Measurements from ENCODE around the gene RASAL2. TPM values are rescaled to one million over a fixed set of nuclear protein-coding genes. Genes with fewer than 3 reads are reported as not detected.

The RASAL2 gene
- total and polyA plus RNA-seq, 4 experiments from 2014 or later: 0.28 to 0.32 TPM; not detected in 2

DNA sequence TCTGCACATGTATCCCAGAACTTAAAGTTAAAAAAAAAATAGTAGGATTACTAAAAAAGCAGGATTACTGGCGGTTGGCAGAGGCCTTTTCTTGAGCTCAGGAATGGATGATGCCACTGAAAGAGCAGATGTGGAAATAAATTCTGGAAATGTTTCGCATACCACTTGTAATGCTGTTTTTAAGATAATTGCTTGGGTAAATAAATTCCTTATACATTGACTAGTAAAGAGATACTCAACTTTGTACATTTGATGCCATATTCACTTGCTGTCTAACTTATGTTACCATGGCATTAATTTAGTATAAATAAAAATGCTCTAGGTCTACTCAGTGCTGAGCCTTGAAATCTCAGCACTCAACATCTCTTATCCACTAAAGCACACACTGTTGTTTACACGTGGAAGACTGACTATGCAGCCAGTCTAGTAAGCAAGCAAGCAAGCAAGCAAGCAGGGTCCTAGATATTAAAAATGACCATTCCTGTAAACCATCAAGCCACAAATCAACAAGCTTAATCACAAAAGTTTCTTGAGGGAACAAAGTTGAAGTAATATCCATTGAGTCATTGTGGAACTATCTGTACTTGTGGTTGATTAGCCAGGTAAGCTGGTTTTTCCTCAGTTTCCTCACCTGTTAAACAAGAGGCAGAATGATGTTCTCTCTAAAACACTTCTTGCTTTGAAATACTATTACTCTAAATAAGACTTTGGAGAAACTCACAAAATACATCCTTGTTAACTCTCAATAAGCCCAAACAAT lies 1.7 kb upstream of the RASAL2 start:
- Mint-ChIP-seq H3K4me1 (peaks cover 5 to 13% (median 11%) of the 10 kb centered on the region in 4 donors), H3K36me3 (no peaks in the 10 kb centered on the region), H3K4me3 (peak overlapping the region in 5 of 8 donors; percentile 43 to 68 (median 63)), H3K9me3 (peaks cover 7 to 48% (median 16%) of the 10 kb centered on the region in 8 donors), H3K27ac (no peak overlapping the region), H3K27me3 (peaks cover 37 to 48% of the 10 kb centered on the region in 2 donors)
- no peak for DNase-seq
- Histone ChIP-seq H3K27me3 (ENCODE audit: insufficient read depth, low read length) (peaks cover 22% of the 10 kb centered on the region), H3K27ac (ENCODE audit: low read depth, low read length) (no peak overlapping the region), H3K4me1 (ENCODE audit: insufficient read depth, low read length) (peaks cover 5% of the 10 kb centered on the region), H3K9me3 (ENCODE audit: control insufficient read depth in 1 of 2, low read length in 2 of 2) (no peaks in the 10 kb centered on the region), H3K36me3 (ENCODE audit: insufficient read depth, low read length) (no peaks in the 10 kb centered on the region), H3K4me3 (ENCODE audit: low read length in 2 of 2) (no peak overlapping the region)
- CTCF ChIA-PET (ENCODE audit: partially characterized antibody): no interaction called here
- intact Hi-C loops (cut with micrococcal nuclease): no loop called here
- POLR2A ChIA-PET (ENCODE audit: partially characterized antibody): no interaction called here

DNA sequence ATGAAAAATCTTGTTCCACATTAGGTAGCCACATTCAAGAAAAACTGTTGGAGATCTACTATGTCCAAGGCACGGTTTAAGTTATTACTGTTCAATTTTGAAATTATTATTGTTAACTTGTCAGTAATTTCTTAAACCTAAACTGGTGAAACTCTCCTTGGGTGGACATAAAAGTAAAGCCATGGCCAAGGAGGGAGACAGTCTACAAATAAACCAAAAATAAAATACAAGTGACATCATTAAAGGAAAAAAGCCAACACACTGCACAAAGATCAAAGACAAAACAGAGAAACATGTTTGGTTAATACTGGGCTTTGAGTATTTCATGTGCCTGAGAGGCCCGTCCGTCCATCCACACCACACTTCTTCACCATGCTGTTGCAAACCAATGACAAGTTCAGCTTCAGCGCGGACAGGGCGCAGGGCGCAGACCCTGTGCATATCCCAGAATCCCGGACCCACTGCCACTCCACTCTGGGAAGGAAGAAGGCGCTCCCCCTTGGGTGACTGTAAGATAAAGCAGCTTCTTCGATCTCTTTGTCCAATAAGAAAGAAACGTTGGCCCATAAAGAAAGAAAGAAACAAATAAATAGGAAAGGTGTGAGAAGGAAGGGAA lies 918 bp upstream of the RASAL2 start:
- intact Hi-C loops (cut with micrococcal nuclease): no loop called here
- no peak overlapping the region for H3K4me3 ChIP-seq (ENCODE audit: low read length in 2 of 2)
- H3K9me3 Mint-ChIP-seq: peaks cover 7 to 47% (median 15%) of the 10 kb centered on the region in 8 donors

DNA sequence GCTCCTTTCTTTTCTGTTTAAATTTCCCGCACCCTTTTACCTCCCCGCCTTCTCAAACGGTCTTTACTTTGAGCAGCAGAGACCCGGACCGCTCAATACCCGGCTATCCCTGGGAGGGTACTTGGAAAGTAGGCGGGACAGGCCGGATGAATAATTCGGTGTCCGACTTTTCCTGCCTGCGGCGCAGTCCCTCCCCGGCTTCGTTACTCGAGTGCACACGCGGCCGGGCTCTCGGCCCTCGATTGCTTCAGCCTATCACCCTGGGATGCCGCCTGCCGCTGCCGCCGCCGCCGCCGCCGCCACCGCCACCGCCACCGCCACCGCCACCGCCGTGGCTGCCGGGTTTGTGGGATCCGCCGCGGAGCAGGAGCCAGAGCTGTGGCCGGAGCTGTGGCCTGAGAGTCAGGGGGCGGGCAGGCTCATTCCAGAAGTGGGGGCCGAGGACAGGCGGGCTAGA lies 382 bp upstream of the RASAL2 start:
- Mint-ChIP-seq H3K4me1 (peaks cover 5 to 13% (median 11%) of the 10 kb centered on the region in 4 donors), H3K36me3 (no peaks in the 10 kb centered on the region), H3K9me3 (peaks cover 7 to 41% (median 15%) of the 10 kb centered on the region in 8 donors), H3K27me3 (peaks cover 37 to 52% of the 10 kb centered on the region in 2 donors), H3K4me3 (peak overlapping the region; percentile 1 to 77 (median 65)), H3K27ac (no peak overlapping the region)
- no peaks in the 10 kb centered on the region for H3K36me3 ChIP-seq (ENCODE audit: insufficient read depth, low read length)
- POLR2A ChIA-PET (ENCODE audit: partially characterized antibody): interaction anchor here (1.1 kb wide), 1 partner anchor 8 kb away, joined by 3 read pairs; no protein-coding TSS in a partner anchor
- DNase-seq: peak in 3 of 5 donors; percentile 4 to 23 (median 6)
- no peak overlapping the region for H3K4me3 ChIP-seq (ENCODE audit: low read length in 2 of 2)
- intact Hi-C loops (cut with micrococcal nuclease): no loop called here
- H3K4me1 ChIP-seq (ENCODE audit: insufficient read depth, low read length): peaks cover 5% of the 10 kb centered on the region
- H3K27me3 ChIP-seq (ENCODE audit: insufficient read depth, low read length): peaks cover 22% of the 10 kb centered on the region
- CTCF ChIA-PET (ENCODE audit: partially characterized antibody): no interaction called here
- H3K9me3 ChIP-seq (ENCODE audit: control insufficient read depth in 1 of 2, low read length in 2 of 2): no peaks in the 10 kb centered on the region
- H3K27ac ChIP-seq (ENCODE audit: low read depth, low read length): no peak overlapping the region

More for the DNA sequence above, 918 bp upstream of the RASAL2 start:
- POLR2A ChIA-PET (ENCODE audit: partially characterized antibody): no interaction called here
- H3K9me3 ChIP-seq (ENCODE audit: control insufficient read depth in 1 of 2, low read length in 2 of 2): no peaks in the 10 kb centered on the region
- H3K4me3 Mint-ChIP-seq: peak overlapping the region; percentile 1 to 77 (median 65)
- peaks cover 5 to 13% (median 11%) of the 10 kb centered on the region in 4 donors for H3K4me1 Mint-ChIP-seq
- H3K4me1 ChIP-seq (ENCODE audit: insufficient read depth, low read length): peaks cover 5% of the 10 kb centered on the region
- CTCF ChIA-PET (ENCODE audit: partially characterized antibody): no interaction called here
- H3K27me3 Mint-ChIP-seq: peaks cover 37 to 50% of the 10 kb centered on the region in 2 donors
- peaks cover 22% of the 10 kb centered on the region for H3K27me3 ChIP-seq (ENCODE audit: insufficient read depth, low read length)
- no peak overlapping the region for H3K27ac ChIP-seq (ENCODE audit: low read depth, low read length)
- no peaks in the 10 kb centered on the region for H3K36me3 Mint-ChIP-seq
- H3K36me3 ChIP-seq (ENCODE audit: insufficient read depth, low read length): no peaks in the 10 kb centered on the region
- DNase-seq: no peak
- no peak overlapping the region for H3K27ac Mint-ChIP-seq

DNA sequence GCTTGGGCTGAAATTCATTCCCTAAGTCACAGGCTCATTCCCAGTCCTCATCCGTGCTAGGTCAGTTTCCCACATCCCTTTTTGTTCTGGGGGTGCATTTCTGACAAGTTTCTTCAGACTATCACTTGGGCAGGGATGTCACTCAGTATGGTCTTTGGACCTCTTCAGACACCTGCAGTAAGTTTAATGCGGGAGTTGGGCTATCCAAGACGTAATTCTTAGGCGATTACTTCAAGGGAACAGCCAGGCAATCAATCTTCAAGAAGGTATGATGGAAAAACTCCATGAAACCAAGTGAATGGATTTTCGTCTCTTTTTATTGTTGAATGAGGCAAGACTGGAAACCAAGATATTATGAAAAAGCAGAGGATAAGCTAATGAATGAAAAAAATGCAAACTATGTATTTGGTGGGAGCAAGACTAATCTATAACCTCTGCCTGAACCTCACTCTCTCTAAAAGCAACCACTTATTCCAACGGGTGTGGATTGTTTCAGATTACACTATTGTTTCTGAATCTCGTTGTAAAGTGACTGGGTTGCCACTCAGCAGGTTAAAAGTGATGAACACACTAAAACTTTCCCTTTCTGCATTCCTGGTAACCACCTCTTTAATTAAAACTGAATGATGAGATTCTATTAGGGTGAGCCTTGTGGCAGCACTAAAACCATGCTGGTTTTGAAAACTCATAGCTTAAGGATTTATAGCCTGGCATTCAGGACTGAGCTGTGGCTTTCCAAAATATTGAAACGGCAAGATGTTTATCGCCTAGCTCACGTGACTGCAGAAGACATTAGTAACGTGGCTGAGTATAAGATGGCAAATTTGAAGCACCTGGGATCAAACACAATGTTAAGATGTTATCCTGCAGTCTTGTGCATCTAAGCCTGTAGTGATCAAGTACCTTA lies 1.1 kb downstream of the RASAL2 start:
- Mint-ChIP-seq H3K4me1 (peaks cover 5 to 13% (median 11%) of the 10 kb centered on the region in 4 donors), H3K27ac (no peak overlapping the region), H3K27me3 (peaks cover 37 to 51% of the 10 kb centered on the region in 2 donors), H3K4me3 (peak overlapping the region in 7 of 8 donors; percentile 1 to 62 (median 51)), H3K9me3 (peaks cover 4 to 34% (median 10%) of the 10 kb centered on the region in 8 donors), H3K36me3 (no peaks in the 10 kb centered on the region)
- no peaks in the 10 kb centered on the region for H3K9me3 ChIP-seq (ENCODE audit: control insufficient read depth in 1 of 2, low read length in 2 of 2)
- no peak overlapping the region for H3K4me3 ChIP-seq (ENCODE audit: low read length in 2 of 2)
- H3K27ac ChIP-seq (ENCODE audit: low read depth, low read length): no peak overlapping the region
- H3K36me3 ChIP-seq (ENCODE audit: insufficient read depth, low read length): no peaks in the 10 kb centered on the region
- intact Hi-C loops (cut with micrococcal nuclease): no loop called here
- ChIA-PET POLR2A (ENCODE audit: partially characterized antibody) (interaction anchor here (1.1 kb wide), 1 partner anchor 10 kb away, joined by 3 read pairs; no protein-coding TSS in a partner anchor), CTCF (ENCODE audit: partially characterized antibody) (no interaction called here)
- H3K27me3 ChIP-seq (ENCODE audit: insufficient read depth, low read length): peaks cover 22% of the 10 kb centered on the region
- H3K4me1 ChIP-seq (ENCODE audit: insufficient read depth, low read length): peaks cover 5% of the 10 kb centered on the region
- no peak for DNase-seq

DNA sequence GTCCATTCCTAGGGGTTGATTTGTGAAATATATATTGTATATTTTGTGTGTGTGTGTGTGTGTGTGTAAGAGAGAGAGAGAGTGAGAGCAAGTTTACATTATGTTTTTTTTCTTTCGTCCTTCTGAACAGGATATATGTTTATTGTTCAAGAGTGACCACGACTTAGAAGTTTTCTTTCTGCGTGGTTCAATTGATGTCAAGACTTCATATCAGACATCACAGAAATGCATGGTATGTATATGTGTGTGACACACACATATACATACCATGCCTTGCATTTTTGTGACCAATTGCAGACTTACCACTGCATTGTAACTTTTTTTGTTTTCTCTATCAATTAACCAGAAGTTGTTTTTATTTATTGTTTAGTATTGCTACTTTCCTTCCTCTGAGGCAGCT lies 2.5 kb downstream of the RASAL2 start:
- no peaks in the 10 kb centered on the region for H3K9me3 ChIP-seq (ENCODE audit: control insufficient read depth in 1 of 2, low read length in 2 of 2)
- H3K27ac Mint-ChIP-seq: no peak overlapping the region
- H3K27me3 Mint-ChIP-seq: peaks cover 31 to 43% of the 10 kb centered on the region in 2 donors
- no peak overlapping the region for H3K4me3 Mint-ChIP-seq
- peaks cover 3 to 27% (median 6%) of the 10 kb centered on the region in 8 donors for H3K9me3 Mint-ChIP-seq
- peaks cover 5 to 13% (median 11%) of the 10 kb centered on the region in 4 donors for H3K4me1 Mint-ChIP-seq
- H3K27ac ChIP-seq (ENCODE audit: low read depth, low read length): no peak overlapping the region
- H3K36me3 ChIP-seq (ENCODE audit: insufficient read depth, low read length): no peaks in the 10 kb centered on the region
- intact Hi-C loops (cut with micrococcal nuclease): no loop called here
- peaks cover 5% of the 10 kb centered on the region for H3K4me1 ChIP-seq (ENCODE audit: insufficient read depth, low read length)
- CTCF ChIA-PET (ENCODE audit: partially characterized antibody): no interaction called here
- POLR2A ChIA-PET (ENCODE audit: partially characterized antibody): no interaction called here
- no peaks in the 10 kb centered on the region for H3K36me3 Mint-ChIP-seq
- no peak for DNase-seq
- no peak overlapping the region for H3K4me3 ChIP-seq (ENCODE audit: low read length in 2 of 2)
- H3K27me3 ChIP-seq (ENCODE audit: insufficient read depth, low read length): peaks cover 22% of the 10 kb centered on the region

DNA sequence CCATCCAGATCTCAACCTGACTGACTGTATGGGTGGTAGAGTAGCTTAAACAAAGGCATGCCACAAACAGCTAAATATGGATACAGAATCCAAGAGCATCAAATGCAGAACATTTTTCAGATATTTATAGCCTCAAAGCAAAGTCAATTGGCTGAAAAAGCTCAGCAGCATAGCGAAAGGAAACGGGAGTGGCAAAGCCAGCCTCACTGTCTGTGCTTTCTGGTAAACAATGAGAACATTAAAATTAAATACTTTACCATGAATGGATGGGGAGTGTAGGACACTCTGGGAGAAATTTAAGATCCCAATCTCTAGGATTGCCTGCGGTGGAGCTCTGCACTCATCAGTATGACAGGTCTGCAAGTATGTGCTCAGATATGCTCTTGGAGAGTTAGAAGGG lies 4.4 kb downstream of the RASAL2 start:
- ChIA-PET CTCF (ENCODE audit: partially characterized antibody) (no interaction called here), POLR2A (ENCODE audit: partially characterized antibody) (no interaction called here)
- no peaks in the 10 kb centered on the region for H3K36me3 ChIP-seq (ENCODE audit: insufficient read depth, low read length)
- H3K4me3 ChIP-seq (ENCODE audit: low read length in 2 of 2): no peak overlapping the region
- no peak overlapping the region for H3K27ac ChIP-seq (ENCODE audit: low read depth, low read length)
- Mint-ChIP-seq H3K4me1 (peaks cover under 1 to 8% (median 4%) of the 10 kb centered on the region in 4 donors), H3K9me3 (peaks cover 0 to 17% (median 4%) of the 10 kb centered on the region in 8 donors), H3K4me3 (no peak overlapping the region), H3K27ac (no peak overlapping the region), H3K27me3 (peaks cover 20 to 28% of the 10 kb centered on the region in 2 donors), H3K36me3 (no peaks in the 10 kb centered on the region)
- peaks cover 12% of the 10 kb centered on the region for H3K27me3 ChIP-seq (ENCODE audit: insufficient read depth, low read length)
- H3K9me3 ChIP-seq (ENCODE audit: control insufficient read depth in 1 of 2, low read length in 2 of 2): no peaks in the 10 kb centered on the region
- intact Hi-C loops (cut with micrococcal nuclease): no loop called here
- DNase-seq: no peak
- H3K4me1 ChIP-seq (ENCODE audit: insufficient read depth, low read length): peaks cover 2% of the 10 kb centered on the region
